ENCODE results near the gene IPO4.

IPO4 gene

DNA sequence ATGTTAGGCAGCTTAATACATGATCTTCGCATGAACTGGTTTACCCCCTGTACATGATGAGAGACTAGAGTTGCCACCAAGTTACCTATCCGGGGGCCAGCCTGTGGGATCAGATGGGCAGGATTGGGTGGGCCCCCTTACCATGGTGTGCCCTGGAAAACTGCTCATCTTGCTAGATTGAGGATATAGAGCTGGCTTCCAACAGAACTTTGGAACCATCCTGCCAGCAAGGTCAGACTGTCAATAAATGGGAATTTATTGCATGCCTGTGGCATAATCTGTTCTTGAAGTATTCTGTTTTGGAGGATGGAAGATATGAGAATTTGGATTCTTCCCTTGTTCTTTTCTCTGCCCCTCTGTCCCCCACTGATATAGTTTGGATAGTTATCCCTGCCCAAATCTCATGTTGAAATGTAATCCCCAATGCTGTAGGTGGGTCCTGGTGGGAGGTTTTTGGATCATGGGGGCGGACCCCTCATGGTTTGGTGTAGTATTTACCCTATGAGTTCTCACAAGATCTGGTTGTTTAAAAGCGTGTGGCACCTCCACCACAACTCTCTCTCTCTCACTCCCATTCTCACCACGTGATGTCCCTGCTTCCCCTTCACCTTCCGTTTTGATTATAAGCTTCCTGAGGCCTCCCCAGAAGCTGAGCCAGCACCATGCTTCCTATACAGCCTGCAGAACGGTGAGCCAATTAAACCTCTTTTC is 10.4 kb upstream of the IPO4 start:
- no peaks in the 10 kb centered on the region for H3K36me3 ChIP-seq (ENCODE audit: insufficient read depth, low read length)
- no peaks in the 10 kb centered on the region for H3K9me3 ChIP-seq (ENCODE audit: low read length)
- H3K4me3 ChIP-seq (ENCODE audit: low read depth in 1 of 2, low read length in 2 of 2): no peak overlapping the region
- H3K4me1 ChIP-seq (ENCODE audit: insufficient read depth, low read length): peaks cover 19% of the 10 kb centered on the region
- no peaks in the 10 kb centered on the region for H3K27me3 ChIP-seq (ENCODE audit: control insufficient read depth in 1 of 2, insufficient read depth in 2 of 2, low read length in 2 of 2)
- no peak overlapping the region for H3K27ac ChIP-seq (ENCODE audit: low read depth, low read length)
- H3K9ac ChIP-seq (ENCODE audit: low read length): no peak overlapping the region

DNA sequence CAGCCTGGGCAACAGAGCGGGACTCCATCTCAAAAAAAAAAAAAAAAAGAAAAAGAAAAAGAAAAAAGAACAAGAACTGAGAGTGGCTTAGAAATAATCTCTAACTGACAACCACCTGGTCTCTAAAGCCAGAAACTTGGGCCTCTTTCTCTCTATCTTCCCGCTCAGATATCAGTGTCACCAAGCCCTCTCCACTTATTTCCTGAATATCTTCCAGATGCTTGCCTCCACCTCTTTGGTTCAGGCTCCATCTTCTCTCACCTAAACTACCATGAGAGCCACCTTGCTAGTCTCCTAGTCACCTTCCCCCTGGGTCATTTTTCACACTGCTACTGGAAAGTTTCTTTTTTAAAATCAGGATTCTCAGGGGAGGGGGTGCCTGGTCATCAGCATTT is 8.4 kb upstream of the IPO4 start:
- no peak overlapping the region for H3K4me3 ChIP-seq (ENCODE audit: low read depth in 1 of 2, low read length in 2 of 2)

DNA sequence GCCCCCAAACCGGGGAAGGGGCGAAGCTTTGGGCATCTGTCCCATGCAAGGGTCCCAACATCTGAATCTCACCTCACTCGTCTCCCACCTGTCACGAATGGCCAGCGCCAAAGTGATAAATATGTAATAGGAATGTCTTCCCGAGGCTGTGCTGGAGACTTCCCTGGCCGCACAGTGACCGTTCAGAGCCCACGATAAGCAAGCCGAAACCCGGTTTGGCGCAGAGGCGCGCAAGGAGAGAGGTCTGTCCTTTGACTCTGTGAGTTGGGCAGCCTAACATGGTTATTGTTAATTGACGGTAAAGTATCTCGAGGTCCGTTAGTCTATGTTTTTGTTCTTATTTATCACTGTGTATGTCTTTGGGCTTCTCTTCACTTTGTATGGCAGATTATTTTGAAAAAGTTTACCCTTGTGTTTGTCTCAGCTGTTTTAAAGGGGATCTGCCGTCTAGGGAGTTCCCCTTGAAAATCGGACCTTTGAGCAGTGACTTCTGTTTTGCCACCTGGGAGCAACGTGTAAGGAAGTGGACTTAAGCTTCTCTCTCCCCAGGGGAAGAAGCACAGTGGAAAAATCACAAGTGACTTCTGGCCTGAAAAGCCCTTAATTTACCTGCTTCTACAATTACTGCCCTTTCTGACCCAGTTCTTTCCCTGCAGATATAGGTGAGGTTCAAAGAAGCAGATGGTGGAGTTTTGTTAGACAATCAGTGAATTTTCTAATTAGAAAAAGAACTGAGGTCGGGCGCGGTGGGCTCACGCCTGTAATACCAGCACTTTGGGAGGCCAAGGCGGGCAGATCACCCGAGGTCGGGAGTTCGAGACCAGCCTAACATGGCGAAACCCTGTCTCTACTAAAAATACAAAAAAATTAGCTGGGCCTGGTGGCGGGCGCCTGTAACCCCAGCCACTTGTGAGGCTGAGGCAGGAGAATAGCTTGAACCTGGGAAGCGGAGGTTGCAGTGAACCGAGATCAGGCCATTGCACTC is 7.7 kb upstream of the IPO4 start:
- Histone ChIP-seq H3K9ac (ENCODE audit: low read length) (peak overlapping the region; percentile 97), H3K36me3 (ENCODE audit: insufficient read depth, low read length) (peaks cover 16% of the 10 kb centered on the region), H3K27me3 (ENCODE audit: control insufficient read depth in 1 of 2, insufficient read depth in 2 of 2, low read length in 2 of 2) (no peaks in the 10 kb centered on the region), H3K4me1 (ENCODE audit: insufficient read depth, low read length) (peaks cover 20% of the 10 kb centered on the region), H3K4me3 (ENCODE audit: low read depth in 1 of 2, low read length in 2 of 2) (peak overlapping the region; percentile 91 to 95), H3K27ac (ENCODE audit: low read depth, low read length) (peak overlapping the region; percentile 99), H3K9me3 (ENCODE audit: low read length) (no peaks in the 10 kb centered on the region)

More for the DNA sequence above, 8.4 kb upstream of the IPO4 start:
- no peak overlapping the region for H3K9ac ChIP-seq (ENCODE audit: low read length)
- H3K27me3 ChIP-seq (ENCODE audit: control insufficient read depth in 1 of 2, insufficient read depth in 2 of 2, low read length in 2 of 2): no peaks in the 10 kb centered on the region
- no peak overlapping the region for H3K27ac ChIP-seq (ENCODE audit: low read depth, low read length)
- peaks cover 20% of the 10 kb centered on the region for H3K4me1 ChIP-seq (ENCODE audit: insufficient read depth, low read length)
- no peaks in the 10 kb centered on the region for H3K9me3 ChIP-seq (ENCODE audit: low read length)
- H3K36me3 ChIP-seq (ENCODE audit: insufficient read depth, low read length): peaks cover 12% of the 10 kb centered on the region

DNA sequence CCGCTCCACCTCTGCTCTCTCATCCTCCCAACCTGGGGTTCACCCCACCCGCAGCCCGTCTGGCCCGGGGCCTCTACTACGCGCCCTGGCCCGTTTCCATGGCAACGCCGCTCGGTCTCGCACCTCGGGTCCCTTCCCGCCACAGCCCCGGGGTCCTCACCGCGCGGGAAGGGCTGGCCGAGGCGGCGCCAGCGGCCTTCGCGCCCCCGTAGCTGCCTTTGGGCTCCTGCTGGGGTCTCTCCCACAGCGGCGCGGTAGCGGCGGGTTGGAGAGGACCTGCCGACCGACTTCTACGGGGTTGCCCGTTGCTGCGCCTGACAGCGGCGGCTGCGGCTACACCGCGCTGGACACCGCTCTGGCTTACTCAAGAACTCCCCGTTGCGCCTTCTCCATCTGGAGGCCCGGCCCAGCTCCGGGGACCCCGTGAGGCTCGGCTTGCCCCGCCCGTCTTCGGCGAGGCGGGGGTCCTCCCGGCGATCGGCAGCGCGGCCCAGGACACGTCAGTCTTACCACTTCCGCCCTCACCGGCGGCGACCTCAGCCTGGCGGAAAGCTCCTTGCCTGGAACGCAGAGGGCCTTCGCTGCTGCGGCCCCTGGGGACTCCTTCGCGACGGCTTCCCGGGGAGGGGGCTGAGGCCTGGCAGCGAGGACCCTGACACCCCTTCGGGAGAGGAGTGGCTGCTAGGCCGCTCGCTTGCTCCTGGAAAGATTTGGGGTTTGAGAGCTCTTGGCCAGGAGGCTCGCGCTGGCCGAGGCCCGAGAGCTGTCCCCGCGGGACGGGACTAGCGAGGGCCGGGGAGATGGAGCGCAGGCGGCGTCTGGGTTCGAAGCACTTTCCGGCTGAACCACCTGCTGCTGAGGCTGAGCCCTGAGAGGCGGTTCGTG is 6.8 kb upstream of the IPO4 start, which contains the start of gene TM9SF1:
TM9SF1 (minus strand) TSS at position 256 of the 885 bp plus-strand sequence. CDS start 422 bp downstream, outside the sequence.
- Histone ChIP-seq H3K9ac (ENCODE audit: low read length) (peak within 1 kb of the TSS; percentile 97), H3K4me1 (ENCODE audit: insufficient read depth, low read length) (peaks cover 20% of the 10 kb centered on the region), H3K36me3 (ENCODE audit: insufficient read depth, low read length) (peaks cover 16% of the 10 kb centered on the region), H3K4me3 (ENCODE audit: low read depth in 1 of 2, low read length in 2 of 2) (peak within 1 kb of the TSS; percentile 91 to 95), H3K27me3 (ENCODE audit: control insufficient read depth in 1 of 2, insufficient read depth in 2 of 2, low read length in 2 of 2) (no peaks in the 10 kb centered on the region), H3K27ac (ENCODE audit: low read depth, low read length) (peak within 1 kb of the TSS; percentile 99), H3K9me3 (ENCODE audit: low read length) (no peaks in the 10 kb centered on the region)

DNA sequence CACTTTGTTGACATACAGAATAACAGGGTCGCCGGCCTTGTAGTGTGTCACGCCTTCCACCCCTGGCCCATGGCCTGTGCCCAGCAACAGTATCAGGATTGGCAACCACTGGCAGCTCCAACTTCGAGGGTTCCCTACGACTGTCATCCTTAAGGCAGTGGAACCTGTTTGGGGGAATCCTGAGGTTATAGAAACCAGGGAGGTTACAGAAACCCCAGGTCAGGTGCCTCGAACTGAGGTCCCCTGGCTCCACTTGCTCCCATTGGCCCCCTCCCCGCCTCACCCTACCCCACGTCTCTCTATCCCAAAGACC is 6.2 kb upstream of the IPO4 start:
- peak overlapping the region; percentile 99 for H3K27ac ChIP-seq (ENCODE audit: low read depth, low read length)
- H3K4me3 ChIP-seq (ENCODE audit: low read depth in 1 of 2, low read length in 2 of 2): peak overlapping the region; percentile 91 to 95
- H3K9ac ChIP-seq (ENCODE audit: low read length): peak overlapping the region; percentile 76
- no peaks in the 10 kb centered on the region for H3K27me3 ChIP-seq (ENCODE audit: control insufficient read depth in 1 of 2, insufficient read depth in 2 of 2, low read length in 2 of 2)
- H3K9me3 ChIP-seq (ENCODE audit: low read length): no peaks in the 10 kb centered on the region
- H3K4me1 ChIP-seq (ENCODE audit: insufficient read depth, low read length): peaks cover 20% of the 10 kb centered on the region
- peaks cover 16% of the 10 kb centered on the region for H3K36me3 ChIP-seq (ENCODE audit: insufficient read depth, low read length)

DNA sequence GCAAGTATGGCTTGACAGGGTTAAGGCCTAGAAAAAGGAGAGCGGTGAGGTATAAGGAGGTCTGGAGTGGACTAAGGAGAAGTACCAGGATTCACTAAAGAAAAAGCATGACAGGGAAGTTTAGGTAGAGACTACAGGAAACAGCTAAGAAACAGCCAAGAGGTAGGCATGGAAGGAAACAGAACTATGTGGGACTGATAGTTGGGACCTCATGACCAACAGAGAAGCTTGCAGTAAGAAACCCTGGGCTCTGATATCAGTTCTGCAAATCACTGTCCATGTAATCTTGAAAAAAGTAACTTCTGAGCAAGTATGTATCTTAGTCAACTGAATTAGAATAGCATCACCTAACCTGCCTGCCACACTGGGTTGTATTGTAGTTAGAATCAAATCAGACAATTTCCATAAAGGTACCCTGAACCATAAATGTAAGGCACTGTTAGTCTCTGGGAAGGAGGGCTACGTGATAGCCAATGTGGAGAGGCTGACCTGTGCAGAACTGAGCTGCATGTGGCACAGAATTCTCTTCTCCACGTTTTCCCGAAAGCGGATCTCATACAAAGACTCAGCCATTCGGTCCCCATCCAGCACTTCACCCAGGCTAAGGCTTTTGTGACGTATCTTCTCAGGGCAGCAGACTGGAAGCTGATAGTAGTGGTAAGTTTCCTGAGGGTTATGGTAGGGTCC is 5.7 kb upstream of the IPO4 start:
- Histone ChIP-seq H3K27ac (ENCODE audit: low read depth, low read length) (peak overlapping the region; percentile 99), H3K27me3 (ENCODE audit: control insufficient read depth in 1 of 2, insufficient read depth in 2 of 2, low read length in 2 of 2) (no peaks in the 10 kb centered on the region), H3K4me3 (ENCODE audit: low read depth in 1 of 2, low read length in 2 of 2) (peak overlapping the region; percentile 91 to 95), H3K4me1 (ENCODE audit: insufficient read depth, low read length) (peaks cover 20% of the 10 kb centered on the region), H3K36me3 (ENCODE audit: insufficient read depth, low read length) (peaks cover 16% of the 10 kb centered on the region), H3K9ac (ENCODE audit: low read length) (peak overlapping the region; percentile 76), H3K9me3 (ENCODE audit: low read length) (no peaks in the 10 kb centered on the region)

DNA sequence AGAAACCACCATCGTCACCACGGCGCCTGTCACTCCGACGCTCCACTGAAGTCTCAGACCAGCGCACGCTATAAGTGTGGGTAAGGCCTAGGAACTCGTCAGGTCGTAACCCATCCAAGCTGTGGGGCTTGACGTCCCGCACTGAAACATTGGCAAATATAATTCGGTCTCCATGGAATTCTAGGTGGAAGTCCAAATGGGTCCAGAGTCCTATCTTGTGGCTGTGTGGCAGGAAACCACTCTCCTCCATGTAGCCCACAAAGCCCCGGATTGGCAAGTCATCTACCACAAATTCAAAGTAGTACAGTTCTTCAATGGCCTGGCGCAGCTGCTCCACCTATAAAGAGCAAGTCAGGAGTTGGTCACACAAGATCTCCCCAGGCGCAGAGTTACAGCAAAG is 4.3 kb upstream of the IPO4 start:
- Histone ChIP-seq H3K9me3 (ENCODE audit: low read length) (no peaks in the 10 kb centered on the region), H3K27ac (ENCODE audit: low read depth, low read length) (no peak overlapping the region), H3K27me3 (ENCODE audit: control insufficient read depth in 1 of 2, insufficient read depth in 2 of 2, low read length in 2 of 2) (no peaks in the 10 kb centered on the region), H3K36me3 (ENCODE audit: insufficient read depth, low read length) (peaks cover 16% of the 10 kb centered on the region), H3K9ac (ENCODE audit: low read length) (no peak overlapping the region), H3K4me1 (ENCODE audit: insufficient read depth, low read length) (peaks cover 21% of the 10 kb centered on the region), H3K4me3 (ENCODE audit: low read depth in 1 of 2, low read length in 2 of 2) (no peak overlapping the region)

DNA sequence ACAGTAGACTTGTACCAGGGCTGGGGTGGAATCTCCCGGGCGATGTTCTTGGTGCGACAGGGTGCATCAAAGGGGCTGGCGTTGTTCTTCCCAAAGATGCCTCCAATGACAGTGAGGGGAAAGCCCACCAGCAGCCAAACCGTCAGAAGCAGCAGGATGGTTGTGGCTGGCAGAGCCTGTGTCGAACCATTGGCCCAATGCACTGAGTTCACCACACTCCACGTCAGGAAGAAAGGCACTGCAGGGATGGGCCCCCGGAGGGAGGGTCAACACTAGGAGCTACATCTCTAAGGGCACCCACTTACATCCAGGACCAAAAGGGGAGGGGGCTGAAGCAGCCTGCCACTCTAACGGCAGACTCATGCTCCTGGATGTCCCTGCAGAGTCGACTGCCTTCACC is 1.8 kb upstream of the IPO4 start:
- Histone ChIP-seq H3K9ac (ENCODE audit: low read length) (no peak overlapping the region), H3K36me3 (ENCODE audit: insufficient read depth, low read length) (peaks cover 32% of the 10 kb centered on the region), H3K9me3 (ENCODE audit: low read length) (no peaks in the 10 kb centered on the region), H3K27ac (ENCODE audit: low read depth, low read length) (no peak overlapping the region), H3K4me1 (ENCODE audit: insufficient read depth, low read length) (peaks cover 23% of the 10 kb centered on the region), H3K4me3 (ENCODE audit: low read depth in 1 of 2, low read length in 2 of 2) (no peak overlapping the region), H3K27me3 (ENCODE audit: control insufficient read depth in 1 of 2, insufficient read depth in 2 of 2, low read length in 2 of 2) (no peaks in the 10 kb centered on the region)

DNA sequence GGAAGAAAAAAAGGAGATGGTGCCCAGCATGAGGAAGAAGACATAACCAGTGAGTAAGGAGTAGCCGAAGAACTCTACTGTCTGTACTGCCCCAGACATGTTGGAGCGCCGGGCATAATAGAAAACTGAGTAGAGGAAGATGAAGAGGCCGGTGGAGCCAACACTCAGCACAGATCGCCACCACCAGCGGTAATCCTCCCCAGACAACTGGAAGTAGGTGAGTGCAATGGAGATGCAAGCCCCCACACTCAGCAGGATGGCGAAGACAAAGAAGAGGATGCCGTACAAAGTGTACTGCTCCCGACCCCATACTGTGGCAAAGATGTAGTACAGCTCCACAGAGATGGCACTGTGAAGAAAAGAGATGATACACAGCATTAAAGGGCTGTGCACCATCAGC is 844 bp upstream of the IPO4 start:
- H3K36me3 ChIP-seq (ENCODE audit: insufficient read depth, low read length): peaks cover 41% of the 10 kb centered on the region
- no peak overlapping the region for H3K27ac ChIP-seq (ENCODE audit: low read depth, low read length)
- H3K9me3 ChIP-seq (ENCODE audit: low read length): no peaks in the 10 kb centered on the region

DNA sequence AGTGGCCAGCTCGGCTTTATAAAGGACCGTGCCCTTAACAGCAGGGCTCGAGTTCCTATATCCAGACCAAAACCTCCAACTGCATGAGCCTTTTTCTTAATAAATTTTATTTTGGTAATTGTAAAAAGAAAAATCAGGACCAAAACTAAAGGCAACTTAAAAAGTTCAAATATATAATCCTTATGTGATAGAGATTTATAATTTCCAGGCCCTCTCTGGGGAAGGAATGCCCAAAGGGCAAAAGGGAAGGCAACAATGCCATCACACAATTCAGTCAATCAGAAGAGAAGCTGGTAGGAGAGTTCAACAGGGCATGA is 401 bp upstream of the IPO4 start:
- Histone ChIP-seq H3K4me1 (ENCODE audit: insufficient read depth, low read length) (peaks cover 13% of the 10 kb centered on the region), H3K4me3 (ENCODE audit: low read depth in 1 of 2, low read length in 2 of 2) (no peak overlapping the region), H3K9me3 (ENCODE audit: low read length) (no peaks in the 10 kb centered on the region), H3K27ac (ENCODE audit: low read depth, low read length) (peak overlapping the region; percentile 4), H3K9ac (ENCODE audit: low read length) (no peak overlapping the region), H3K36me3 (ENCODE audit: insufficient read depth, low read length) (peaks cover 46% of the 10 kb centered on the region), H3K27me3 (ENCODE audit: control insufficient read depth in 1 of 2, insufficient read depth in 2 of 2, low read length in 2 of 2) (no peaks in the 10 kb centered on the region)

More for the DNA sequence above, 844 bp upstream of the IPO4 start:
- no peak overlapping the region for H3K4me3 ChIP-seq (ENCODE audit: low read depth in 1 of 2, low read length in 2 of 2)
- H3K27me3 ChIP-seq (ENCODE audit: control insufficient read depth in 1 of 2, insufficient read depth in 2 of 2, low read length in 2 of 2): no peaks in the 10 kb centered on the region
- H3K9ac ChIP-seq (ENCODE audit: low read length): no peak overlapping the region
- peaks cover 18% of the 10 kb centered on the region for H3K4me1 ChIP-seq (ENCODE audit: insufficient read depth, low read length)

Measured in muscle layer of colon (tissue), 2 donors.